GM19193 (cell line): Measurements from ENCODE around the gene TMEM165.
A peak's percentile ranks its signal among the peaks of the same experiment; 100 is the strongest.

ENCODE experiments used
- POLR2A ChIP-seq: IDR thresholded peaks from 4 replicates; pipeline ENCODE4 v1.6.1; 2011; ENCODE audit not compliant: insufficient read depth, insufficient read length; ENCODE audit errors: extremely low read depth

Gene TMEM165, protein sequence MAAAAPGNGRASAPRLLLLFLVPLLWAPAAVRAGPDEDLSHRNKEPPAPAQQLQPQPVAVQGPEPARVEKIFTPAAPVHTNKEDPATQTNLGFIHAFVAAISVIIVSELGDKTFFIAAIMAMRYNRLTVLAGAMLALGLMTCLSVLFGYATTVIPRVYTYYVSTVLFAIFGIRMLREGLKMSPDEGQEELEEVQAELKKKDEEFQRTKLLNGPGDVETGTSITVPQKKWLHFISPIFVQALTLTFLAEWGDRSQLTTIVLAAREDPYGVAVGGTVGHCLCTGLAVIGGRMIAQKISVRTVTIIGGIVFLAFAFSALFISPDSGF

DNA sequence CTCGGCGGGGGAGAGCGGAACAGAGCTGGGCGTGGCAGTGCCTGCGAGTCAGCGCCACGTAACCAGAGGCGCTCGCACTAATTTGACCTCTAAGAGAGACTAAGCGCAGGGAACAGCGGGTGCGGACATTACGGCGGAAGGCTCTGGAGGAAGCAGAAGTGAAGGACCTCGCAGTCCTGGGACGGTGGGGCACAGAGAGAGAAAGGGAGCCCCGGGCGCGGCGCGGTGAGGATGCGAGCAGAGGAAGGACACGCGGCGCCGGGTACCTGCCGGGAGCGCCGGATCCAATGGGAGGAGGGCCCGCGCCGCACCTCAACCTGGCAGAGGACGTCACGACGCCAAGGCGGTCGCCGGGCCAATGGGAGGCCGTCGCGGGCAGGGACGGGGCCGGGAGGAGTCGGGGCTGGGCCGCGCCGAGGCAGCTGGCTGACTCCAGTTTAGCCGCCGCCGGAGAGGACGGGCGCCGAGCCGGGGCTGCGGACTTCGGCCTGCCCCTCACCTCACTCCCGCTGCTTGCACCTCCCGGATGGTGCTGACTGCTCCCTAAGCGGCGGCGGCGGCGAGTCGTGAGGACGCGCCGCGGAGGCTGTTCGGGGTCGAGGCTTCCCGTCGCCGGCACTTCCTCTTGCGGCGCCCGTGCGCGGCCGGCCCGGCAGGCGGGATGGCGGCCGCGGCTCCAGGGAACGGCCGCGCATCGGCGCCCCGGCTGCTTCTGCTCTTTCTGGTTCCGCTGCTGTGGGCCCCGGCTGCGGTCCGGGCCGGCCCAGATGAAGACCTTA lies at the start of gene TMEM165:
Gene TMEM165 (plus strand): TSS at position 429 of the 779 bp plus-strand sequence. CDS start 233 bp downstream, at position 662.
- peak; percentile 94 for TF ChIP-seq POLR2A

DNA sequence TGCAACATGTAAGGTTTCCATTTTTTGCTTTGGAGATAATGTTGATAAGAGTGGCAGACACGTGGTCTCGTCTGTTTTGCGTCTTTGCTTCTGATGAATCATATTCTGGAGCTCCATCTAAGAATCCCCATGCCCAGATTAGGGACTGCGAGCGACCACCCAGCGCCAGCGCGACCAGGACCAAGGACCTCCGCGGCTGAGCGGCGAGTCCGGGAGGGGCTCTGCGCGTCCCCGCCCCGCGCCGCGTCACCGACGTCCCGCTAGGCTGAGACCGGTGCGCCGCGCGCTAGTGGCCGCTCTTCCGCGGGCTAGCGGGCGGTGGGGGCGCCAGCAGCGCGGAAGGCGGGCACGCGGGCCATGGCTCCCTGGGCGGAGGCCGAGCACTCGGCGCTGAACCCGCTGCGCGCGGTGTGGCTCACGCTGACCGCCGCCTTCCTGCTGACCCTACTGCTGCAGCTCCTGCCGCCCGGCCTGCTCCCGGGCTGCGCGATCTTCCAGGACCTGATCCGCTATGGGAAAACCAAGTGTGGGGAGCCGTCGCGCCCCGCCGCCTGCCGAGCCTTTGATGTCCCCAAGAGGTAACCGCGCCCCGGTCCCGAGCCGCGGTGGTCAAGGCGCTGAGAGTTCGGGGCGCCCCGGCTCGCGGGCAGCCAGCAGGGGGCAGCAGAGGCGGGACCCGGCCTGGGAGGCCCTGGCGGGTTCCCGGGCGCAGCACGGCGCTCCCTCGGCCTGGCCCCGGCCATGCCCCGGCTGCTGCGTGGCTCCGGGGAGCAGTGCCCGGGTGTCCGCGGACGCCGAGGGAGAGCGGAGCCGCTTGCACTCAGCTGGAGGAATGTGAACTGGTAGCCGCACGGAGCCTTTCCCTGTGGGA lies 49.5 kb upstream of the TMEM165 start, which contains the start of gene SRD5A3:
Gene SRD5A3 (plus strand): TSS at position 263 of the 871 bp plus-strand sequence. CDS start 95 bp downstream, at position 358.
- TF ChIP-seq POLR2A: peak; percentile 77

DNA sequence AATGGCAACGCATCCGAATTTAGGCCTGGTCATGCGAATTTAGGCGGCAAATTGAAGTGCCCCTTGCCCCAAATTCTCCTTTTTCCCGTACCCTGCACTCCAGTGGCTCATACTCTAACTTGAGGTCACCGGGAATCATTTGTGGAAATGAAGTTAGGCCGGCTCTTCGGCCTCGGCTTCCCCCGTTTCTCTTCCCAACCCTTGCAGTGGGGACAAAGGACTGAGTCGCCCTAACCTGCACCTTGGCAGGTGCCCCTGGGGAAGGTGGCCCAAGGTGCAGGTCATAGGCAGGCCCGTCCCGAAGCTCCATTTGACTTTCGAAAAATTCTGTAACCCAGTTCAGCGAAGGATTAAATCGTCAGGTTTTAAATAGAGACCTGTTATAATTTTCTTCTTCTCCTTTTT lies 48.9 kb upstream of the TMEM165 start:
- TF ChIP-seq POLR2A: no peak

DNA sequence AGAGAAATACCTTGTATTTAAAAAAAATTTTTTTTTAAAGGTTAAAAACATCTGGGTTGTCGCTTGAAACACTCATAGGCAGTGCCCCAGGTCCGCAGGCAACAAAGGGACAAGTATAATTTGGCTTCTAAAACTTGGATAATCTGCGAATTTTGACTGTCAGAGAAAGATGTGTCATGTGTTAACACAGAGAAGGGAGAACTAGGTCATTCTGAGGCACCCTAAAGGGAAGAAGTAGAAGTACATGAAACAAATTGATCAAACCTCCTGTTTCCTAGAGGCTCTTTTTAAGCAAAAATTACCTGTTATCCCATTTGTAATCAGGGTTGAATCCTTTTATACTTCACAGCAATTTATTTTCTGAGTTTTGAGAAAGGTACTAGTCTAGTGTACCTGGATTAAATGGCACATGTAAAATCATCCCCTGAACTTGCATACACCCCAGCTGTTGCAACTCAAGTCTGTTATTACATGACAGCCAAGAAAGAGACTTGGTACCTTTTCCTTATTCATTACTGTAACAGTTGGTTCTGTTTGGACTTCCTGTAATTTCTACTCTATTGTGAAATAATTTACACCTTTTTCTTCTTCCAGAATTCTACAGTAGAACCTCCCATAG lies 48.0 kb upstream of the TMEM165 start:
- TF ChIP-seq POLR2A: no peak

DNA sequence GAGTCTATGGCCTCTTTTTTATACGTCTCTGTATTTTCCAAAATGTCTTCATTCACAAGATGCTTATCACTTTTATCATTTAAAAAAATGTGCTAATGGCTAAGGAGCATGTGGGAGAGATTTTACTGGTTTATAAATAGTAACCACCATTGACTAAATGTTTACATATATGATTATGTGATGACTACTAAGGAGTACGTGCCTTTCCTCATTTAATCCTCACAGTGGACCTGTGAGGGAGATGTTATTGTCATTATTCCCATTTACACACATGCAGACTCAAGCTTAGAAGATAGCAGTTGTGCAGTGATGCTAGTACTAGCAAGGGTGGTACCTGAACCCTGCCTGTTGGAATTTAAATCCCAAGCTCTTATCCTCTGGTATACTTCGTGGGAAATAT lies 47.3 kb upstream of the TMEM165 start:
- TF ChIP-seq POLR2A: no peak

DNA sequence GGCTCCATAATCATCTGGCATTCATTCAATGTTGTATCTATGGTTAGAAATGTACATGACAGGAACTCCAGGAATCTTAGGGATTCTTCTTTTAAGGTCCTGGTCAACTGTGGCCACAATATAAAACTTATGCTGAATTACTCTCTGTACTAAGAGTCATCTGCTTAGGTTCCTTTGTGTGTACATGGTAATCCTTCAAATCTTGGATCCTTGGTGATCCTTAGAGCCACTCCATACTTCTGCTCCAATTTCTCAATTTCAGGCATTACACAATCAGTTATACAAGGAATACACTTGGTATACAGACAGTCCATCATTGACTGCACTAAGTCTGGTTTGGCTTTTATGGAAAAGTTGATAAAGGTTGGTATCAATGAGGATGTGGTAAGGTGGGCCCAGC lies 43.9 kb upstream of the TMEM165 start:
- TF ChIP-seq POLR2A: no peak

DNA sequence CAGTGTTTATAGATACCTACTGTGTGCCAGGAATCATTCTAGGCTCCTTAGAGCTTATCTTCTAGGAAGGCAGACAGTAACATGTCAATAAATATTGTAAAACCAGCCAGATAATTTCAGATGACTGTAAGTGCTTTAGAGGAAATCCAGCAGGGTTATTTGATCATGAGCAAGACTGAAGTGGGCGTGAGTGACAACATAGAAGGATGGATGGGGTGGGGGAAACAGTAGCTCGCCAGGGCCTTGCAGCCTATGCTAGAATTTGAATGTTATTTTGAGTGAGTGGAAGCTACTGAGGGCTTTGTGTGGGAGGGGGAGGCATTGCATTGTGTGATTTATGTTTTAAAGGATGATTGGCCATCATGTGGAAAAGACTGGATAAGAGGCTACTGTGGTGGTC lies 43.0 kb upstream of the TMEM165 start:
- no peak for TF ChIP-seq POLR2A

DNA sequence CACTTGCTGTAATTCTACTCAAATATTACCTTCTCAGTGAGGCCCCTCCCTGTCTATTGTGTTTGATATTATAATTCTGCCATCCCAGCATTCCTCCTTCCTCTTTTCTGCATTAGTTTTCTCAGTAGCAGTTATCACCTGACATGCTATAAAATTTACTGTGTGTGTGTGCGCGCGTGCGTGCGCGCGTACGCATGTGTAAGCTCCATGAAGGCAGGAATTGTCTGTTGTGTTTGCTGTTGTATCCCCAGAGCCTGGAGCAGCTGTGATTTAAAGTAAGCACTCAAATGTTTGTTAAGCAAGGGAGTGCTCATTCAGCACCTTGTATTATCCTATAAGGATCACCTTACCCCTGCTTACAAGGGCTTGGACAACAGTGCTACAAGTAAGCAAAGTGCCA lies 41.1 kb upstream of the TMEM165 start:
- TF ChIP-seq POLR2A: no peak

DNA sequence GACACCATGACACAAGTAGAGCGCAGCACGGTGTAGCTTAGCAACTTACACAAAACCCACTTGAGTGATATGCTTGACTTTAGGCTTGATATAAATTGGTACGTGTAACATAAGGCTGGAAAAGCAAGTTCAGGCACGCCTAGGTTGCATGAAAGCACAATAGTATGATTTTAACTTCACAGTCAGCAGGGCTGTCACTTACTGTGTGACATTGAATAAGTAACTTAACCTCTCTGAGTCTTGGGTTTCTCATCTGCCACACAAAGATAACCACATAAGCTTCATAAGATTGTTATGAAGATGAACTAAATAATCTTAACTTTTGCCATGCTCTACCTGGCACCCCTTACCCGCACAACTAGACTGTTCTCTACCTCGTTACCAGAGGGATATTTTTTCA lies 40.2 kb upstream of the TMEM165 start:
- TF ChIP-seq POLR2A: no peak

DNA sequence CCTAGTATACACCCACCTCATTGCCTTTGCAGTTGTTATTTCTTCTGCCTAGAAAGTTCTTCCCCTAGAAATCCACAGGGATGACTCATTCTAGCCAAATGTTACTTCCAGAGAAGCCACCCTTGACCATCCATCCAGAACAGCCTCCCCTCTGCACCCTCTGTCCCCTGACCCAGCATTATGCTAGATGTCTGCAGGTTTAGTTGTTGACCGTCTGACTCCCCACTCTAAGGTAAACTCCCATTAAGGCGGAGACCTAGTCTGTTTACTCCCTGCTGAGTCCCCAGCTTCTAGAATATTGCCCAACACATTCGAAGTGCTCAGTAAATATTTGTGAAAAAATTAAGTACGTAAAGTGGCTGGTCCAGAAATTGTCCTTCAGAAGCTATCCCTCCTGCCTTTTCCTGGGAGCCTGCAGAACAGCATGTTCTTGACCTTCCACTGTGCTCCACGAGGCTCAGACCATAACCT lies 38.7 kb upstream of the TMEM165 start:
- no peak for TF ChIP-seq POLR2A

DNA sequence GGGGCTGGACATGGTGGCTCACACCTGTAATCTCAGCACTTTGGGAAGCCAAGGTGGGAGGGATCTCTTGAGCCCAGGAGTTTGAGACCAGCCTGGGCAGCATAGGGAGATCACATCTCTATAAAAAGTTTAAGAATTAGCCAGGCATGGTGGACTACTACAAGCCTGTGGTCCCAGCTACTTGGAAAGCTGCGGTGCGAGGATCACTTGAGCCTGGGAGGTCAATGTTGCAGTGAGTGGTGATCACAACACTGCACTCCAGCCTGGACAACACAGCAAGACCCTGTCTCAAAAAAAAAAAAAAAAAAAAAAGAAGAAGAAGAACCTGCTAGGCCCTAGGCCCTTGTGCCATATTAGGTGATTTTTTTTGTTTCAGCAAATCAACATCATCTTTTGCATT lies 37.5 kb upstream of the TMEM165 start:
- no peak for TF ChIP-seq POLR2A

DNA sequence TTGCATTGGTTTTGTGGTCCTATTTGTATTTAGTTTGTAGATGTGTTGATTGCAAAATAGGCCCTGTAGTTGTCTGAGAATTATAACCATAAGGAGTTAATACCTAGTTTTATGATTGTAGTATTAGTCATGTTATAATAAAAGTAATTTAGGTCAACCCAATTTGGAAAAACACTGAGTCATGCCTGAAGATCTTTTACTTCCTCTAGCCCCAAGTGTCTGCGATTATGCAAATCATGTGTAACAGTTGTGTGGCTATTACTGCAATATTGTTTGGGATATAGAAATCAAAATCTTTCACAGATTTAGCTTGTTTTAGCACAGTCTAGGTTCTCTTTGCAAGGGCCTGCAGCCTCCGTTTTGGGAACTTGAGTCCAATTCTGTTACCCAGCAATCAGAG lies 37.1 kb upstream of the TMEM165 start:
- TF ChIP-seq POLR2A: no peak

DNA sequence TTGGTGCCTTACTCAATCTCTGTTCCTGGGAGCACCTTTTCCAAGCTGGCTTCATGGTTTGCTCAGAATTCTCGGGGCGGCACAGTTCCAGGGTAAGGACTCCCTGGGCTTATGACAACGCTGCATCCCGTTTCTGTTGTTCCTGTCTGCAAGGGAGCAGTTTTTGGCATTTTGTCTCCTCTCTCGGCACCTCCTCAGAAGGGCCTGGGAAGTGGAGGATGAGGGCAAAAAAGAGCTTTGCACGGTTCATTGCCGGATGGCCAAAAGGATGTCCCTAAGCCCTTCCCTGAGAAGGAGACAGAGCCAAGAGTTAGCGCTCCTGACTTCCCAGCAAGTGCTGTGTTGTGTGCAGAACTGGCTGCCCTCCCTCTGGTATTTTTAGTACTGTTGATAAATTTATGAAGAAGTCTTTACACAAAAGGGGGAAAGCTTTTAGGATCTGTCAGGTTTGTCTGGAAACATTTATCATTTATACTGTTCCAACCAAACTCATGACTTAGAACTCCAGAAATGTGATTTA lies 36.3 kb upstream of the TMEM165 start:
- no peak for TF ChIP-seq POLR2A

DNA sequence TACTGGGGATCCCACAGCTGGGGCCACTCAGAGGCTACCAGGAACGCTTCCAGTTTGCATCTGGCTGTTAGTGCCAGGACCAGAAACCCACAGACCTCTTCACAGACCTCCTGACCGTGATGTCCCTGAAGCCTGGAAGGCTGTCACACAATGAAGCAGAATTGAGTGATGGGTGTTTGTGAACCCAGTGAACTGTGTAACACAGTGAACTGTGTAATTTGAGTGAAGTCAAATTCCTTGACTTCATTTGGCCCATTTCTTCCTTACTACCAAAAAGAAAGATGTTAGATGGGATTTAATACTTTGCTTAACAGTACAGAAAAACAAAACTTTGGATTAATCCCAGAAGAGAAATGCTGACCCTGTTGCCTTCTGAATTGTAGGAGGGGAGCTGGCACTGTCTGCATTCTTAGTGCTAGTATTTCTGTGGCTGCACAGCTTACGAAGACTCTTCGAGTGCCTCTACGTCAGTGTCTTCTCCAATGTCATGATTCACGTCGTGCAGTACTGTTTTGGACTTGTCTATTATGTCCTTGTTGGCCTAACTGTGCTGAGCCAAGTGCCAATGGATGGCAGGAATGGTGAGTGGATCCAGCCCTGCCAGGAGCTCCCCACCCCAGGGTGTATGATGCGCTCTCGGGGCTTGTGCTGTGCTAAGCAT lies 31.9 kb upstream of the TMEM165 start:
- TF ChIP-seq POLR2A: no peak
